Stimulated activated CD8-positive, alpha-beta memory T cell treated with anti-CD3 and anti-CD28 coated beads, Interleukin-12 subunit alpha, Interleukin-12 subunit beta, amount 100 ng/mL, for 4 hours (primary cell): ENCODE data around the gene CCDC28B.
A peak's percentile ranks its signal among the peaks of the same experiment; 100 is the strongest.

ENCODE experiments used
- DNase-seq: peaks from one replicate; pipeline ENCODE4 v3.0.0-alpha.2; 2020; ENCODE audit warnings: low read depth

CCDC28B gene

DNA sequence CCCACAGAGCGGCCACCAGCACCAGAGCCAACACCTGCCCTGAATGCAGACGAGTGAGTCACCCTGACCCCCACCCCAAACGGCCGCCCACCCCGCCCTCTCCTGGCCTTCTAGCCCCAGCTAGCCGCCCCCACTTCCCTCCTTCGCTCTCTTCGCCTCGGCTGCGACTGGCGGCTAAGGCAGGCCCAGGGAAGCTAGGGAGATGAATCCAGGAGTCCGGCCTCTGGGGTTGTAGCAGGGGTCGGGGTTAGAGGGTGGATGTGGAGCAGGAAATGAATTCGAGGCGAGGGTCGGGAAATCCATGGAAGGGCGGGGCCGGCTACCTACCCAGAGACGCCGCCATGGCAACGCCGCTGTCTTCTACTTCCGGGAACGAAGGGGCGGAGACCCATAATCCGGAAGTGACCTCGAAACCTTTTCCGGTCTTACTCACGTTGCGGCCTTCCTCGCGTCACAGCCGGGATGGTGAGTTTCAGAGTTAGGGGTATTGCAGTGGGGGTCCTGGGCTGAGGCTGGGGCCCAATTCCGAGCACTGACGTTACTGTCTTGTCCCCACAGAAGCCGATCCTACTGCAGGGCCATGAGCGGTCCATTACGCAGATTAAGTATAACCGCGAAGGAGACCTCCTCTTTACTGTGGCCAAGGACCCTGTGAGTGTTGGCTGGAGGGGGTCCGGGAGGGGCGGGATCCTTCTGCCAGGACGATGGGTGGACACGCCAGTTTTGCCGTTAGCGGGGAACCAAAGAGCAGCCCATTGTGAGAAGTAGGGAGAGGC lies 21.8 kb downstream of the CCDC28B start, which contains the start of the genes EIF3I and TMEM234:
Gene EIF3I (plus strand): TSS at position 428 of the 776 bp plus-strand sequence. CDS start 35 bp downstream, at position 463.
Gene TMEM234 (minus strand): TSS at position 374 of the 776 bp plus-strand sequence. CDS start 31 bp downstream, at position 343.
- peak; percentile 87 for DNase-seq

DNA sequence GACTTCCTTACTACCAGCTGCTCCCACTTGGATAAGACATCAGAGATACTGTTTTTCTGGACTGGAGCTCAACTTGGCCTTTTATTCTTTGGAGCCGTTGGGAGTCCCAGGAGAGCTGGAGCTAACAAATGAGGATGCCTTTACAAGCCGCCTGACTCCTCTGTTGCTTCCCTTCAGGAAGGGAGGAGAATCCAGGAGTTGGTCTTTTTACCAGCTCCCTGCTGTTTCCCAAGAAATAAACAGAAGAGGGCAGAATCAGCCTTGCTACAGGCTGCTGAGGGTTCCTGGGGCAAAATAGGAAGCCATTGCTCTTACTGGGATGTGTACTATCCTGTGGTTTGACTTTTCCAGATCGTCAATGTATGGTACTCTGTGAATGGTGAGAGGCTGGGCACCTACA lies 23.3 kb downstream of the CCDC28B start:
- no peak for DNase-seq

DNA sequence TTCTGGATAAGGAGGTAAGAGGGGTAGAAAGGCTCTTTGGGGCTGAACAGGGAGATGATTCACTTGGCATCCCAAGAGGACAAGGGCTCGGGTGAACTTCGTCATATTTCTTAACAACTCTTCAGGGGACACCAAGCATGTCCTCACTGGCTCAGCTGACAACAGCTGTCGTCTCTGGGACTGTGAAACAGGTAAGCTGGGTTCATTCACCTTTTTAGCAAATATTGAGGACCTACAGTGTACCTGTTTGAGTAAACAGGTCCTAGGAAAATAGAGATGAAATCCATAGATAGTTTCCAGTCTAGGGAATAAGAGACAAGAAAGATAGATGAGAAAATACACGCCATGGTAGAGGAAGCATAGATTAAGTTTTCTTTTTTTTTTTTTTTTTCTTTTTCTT lies 23.9 kb downstream of the CCDC28B start:
- no peak for DNase-seq

DNA sequence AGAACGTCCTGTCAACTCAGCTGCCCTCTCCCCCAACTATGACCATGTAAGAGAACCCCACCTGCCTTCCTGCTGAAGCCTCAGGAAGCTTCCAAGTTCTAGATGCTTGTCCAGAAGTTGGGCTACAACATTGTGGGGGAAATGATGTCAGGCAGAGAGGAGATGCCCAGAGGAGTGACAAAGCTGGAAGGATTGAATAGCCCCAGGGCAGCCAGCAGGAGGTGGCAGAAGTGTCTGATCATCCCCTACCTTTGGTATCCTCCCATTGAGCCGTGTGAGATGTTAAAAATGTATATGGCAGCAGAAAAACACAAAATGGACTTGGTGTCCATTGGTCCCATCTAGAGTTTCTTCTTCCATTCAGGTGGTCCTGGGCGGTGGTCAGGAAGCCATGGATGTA lies 28.4 kb downstream of the CCDC28B start:
- DNase-seq: no peak

DNA sequence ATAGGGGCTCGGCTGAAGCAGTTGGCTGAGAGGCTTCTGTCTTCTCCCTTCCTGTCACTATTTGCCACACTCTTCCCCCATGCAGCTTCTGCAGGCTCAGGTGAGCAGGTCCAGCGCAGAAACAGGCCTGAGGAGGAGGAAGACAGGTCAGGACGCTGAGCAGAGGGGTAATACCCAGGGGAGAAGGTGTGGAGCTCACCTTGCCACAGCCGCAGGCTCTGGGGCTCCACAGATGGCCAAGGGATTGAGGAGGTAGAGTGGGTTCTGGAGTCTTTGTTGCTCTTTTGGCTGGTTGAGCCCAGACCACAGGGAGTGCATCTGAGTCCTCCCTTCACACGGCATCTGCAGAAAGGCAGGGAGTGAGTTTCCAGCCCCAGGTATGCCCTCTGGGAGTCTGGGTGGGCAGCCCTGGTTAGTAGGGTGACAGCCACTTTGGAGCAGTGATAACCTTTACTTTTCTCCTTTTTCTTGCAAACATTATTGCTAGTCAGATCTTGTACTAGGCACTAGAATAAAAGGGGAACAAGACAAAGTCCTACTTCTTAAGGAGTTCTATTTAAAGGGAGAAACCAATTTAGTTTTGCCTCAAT lies 31.5 kb downstream of the CCDC28B start:
- no peak for DNase-seq

DNA sequence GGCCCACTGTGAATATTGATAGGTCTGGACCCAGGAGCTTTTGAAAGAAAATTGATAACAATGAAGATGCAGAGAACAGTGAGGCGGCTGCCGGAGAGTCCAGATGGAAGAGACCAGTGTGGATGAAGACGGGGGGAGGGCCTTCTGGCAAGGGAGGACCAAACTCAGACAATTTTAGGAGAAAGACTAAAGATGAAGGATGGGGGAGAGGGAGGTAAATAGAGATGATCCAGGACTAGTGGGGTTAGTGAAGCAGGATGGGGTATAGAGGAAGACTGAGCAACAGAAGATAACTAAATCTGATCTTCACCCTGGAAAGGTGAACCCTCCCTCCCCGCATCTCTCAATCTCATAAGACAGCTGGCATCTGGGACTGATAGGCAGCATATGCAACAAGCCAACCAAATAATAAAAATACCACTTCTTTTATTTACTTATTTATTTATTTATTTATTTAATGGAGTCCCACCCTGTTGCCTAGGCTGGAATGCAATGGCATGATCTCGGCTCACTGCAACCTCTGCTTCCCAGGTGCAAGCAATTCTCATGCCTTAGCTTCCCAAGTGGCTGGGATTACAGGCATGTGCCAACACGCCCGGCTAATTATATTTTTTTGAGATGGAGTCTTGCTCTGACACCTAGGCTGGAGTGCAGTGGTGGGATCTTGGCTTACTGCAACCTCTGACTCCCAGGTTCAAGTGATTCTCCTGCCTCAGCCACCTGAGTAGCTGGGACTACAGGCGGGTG lies 32.3 kb downstream of the CCDC28B start:
- DNase-seq: no peak

DNA sequence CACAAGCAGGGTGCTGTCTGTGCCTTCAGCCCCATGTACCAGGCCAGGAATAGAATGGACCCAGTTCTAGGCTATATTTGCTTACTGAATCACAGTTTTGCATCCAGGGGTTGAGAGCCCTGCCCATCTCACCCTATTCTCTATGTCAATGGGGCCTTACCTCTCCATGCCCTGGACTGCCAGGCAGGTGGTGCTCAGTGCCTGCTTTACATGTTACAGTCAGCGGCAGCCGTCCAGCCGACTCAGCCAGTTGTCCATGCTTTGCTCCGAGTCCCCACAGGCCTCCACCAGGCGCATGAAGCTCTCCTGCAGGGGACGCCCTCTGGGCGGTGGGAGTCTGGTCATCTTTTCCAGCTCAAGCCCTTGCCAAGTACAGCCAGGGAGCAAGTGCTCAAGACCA lies 34.4 kb downstream of the CCDC28B start:
- DNase-seq: no peak

DNA sequence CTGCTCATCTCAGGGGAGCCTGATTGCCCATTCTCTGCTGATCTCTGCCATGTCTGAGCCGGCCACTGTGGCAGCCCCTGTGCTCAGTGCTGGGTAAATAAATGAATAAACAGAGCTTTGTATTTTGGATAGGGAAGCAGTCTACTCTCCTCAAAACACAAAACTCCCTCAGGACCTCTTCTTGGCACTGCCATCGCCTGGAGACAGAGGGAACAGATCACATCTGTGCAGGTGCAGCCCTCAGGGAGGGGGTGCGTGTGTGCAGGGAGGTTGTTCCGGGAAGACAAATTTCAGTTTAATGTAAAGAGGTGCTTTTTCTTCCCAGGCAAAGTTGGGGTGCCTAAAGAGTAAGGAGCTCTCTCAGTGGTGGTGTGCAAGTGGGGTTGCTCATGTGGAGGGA lies 38.9 kb downstream of the CCDC28B start:
- no peak for DNase-seq

DNA sequence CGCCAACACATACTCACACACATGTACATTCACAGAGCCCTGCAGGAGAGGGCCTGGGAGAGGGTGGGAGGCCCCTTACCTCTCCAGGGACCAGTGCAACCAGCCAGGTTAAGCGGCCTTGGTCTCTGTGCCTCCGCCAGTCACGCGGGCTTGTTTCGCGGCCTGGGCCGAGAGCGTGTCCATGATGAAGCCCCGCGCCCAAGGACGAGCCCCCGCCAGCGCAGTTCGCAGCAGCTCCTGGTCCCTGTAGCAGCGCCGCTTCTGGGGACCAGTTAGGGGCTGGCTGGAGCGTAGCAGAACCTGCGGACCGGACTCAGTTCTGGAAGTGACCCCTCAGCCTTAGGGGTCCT lies 39.4 kb downstream of the CCDC28B start:
- DNase-seq: no peak

DNA sequence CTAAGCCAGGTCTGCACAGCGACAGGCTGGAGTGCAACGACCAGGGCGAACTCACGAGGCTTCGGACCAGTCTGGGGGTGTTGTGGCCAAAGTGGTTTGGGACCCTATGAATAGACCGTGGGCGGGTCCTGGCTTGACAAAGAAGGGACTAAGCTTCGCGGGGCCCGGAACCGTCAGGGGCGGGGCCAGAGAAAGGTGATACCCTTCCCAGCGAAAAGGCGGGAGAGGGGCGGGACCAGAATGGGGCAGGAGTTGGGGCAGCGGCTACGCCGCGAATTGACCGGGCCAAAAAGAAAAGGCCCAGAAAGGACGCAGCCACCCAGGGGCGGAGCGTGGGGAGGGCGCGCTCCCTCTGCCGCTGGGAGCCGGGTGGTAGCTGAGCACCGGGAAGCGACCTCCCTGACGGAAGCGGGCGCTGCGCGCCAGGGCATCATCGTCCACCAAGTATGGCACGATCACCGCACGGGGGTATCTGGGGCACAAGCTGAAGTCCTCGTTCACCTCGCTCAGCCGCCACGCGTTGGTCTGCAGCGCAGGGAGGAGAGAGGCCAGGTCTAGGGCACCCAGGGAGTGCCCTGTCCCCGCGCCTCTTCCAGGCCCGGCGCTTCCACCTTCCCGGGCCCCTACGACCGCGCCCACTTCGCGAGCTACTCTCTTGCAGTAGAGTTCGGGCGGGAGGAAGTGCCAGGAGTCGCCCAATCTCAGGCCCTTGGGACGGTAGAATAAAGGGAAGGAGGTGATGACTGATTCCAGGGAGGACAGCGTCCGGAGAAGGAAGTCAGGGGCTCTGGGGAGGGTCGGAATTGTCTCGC lies 40.0 kb downstream of the CCDC28B start:
- peak; percentile 30 for DNase-seq

DNA sequence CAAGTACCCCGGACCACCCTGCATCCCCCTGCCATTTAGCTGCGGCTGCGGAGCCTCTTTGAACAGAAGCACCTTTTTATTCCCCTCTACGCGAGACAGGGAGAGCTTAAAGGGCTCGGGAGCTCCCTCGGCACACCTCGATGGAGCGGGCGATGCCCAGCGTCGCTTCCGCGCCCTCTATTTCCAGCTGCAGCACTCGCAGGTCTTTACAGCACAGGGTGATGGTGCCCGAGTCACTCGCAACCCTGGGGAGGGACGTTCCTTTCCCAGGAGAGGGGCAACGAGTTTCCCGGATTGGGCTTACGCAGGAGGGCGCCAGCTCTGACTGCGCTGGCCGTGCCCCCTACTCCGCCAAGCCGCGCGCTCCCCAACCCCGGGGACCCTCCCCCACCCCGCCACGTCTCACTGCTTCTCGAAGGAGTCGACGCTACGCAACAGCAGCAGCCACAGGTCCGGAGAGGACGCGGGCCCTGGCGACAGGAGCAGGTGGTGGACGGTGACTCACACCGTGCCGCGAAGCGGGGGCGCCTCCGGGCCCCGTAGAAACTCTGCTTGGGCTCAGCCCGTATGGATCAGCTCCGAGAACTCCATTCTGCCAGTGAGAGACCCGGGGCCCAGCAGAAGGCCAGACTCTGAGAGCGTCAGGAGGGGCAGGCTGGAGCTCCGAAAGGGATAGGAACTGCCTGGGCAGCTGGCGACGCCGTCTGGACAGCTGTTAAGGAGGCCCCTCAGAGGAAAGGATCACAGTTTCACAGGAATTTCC lies 40.8 kb downstream of the CCDC28B start:
- peak; percentile 10 for DNase-seq

DNA sequence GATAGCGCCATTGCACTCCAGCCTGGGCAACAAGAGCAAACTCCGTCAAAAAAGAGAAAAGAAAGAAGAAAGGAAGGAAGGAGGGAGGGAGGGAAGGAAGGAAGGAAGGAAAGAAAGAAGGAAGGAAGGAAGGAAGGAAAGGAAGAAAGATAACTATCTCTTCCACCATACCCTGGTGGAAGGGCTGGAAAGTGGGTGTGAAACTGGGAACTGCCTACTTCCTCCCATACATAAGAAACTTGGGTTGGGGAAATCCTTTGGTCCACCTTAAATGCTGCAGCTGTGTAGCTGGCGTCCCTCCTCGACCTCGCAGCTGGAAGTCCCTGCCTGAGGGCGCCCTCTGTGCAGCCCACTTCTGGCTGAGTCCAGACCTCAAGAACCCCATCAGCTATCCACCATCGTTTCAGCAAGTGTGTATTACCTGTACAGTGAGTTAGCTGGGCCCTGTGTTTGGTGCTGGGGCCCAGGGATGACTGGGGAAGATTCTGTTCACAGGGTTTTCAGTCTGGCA lies 42.0 kb downstream of the CCDC28B start:
- no peak for DNase-seq

DNA sequence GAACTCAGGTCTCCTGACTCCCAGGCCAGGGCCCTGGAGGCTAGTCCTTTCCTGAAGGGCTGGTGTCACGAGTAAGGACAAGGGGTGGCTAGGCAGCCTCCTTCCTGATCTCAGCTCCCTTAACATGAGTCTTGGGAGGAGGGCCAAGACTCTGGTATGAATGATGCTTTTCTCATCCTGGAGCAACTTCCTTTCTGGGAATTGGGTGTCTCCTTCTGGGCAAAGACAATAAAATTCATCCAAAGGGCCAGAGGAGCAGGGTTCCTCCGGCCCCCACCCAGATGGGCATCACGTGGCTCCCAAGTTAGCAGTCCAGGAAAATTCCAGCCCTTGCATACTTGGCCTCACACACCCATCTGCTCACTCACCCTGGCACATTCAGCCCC lies 46.5 kb downstream of the CCDC28B start, which contains the start of gene FAM167B:
Gene FAM167B (plus strand): TSS at position 335 of the 386 bp plus-strand sequence. CDS start 200 bp downstream, outside the sequence.
- no peak for DNase-seq

DNA sequence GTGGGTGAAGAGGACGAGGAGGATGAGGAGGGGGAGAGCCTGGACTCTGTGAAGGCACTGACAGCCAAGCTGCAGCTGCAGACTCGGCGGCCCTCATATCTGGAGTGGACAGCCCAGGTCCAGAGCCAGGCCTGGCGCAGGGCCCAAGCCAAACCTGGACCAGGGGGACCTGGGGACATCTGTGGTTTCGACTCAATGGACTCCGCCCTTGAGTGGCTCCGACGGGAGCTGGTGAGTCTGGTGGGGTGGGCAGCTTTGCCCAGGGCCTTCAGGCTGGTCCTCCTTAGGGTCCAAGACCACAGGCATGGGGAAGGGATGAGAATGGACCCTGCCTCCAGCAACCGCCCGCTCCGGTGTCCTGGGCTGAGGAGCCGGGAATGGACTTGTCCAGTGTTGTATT lies 47.1 kb downstream of the CCDC28B start:
- no peak for DNase-seq

DNA sequence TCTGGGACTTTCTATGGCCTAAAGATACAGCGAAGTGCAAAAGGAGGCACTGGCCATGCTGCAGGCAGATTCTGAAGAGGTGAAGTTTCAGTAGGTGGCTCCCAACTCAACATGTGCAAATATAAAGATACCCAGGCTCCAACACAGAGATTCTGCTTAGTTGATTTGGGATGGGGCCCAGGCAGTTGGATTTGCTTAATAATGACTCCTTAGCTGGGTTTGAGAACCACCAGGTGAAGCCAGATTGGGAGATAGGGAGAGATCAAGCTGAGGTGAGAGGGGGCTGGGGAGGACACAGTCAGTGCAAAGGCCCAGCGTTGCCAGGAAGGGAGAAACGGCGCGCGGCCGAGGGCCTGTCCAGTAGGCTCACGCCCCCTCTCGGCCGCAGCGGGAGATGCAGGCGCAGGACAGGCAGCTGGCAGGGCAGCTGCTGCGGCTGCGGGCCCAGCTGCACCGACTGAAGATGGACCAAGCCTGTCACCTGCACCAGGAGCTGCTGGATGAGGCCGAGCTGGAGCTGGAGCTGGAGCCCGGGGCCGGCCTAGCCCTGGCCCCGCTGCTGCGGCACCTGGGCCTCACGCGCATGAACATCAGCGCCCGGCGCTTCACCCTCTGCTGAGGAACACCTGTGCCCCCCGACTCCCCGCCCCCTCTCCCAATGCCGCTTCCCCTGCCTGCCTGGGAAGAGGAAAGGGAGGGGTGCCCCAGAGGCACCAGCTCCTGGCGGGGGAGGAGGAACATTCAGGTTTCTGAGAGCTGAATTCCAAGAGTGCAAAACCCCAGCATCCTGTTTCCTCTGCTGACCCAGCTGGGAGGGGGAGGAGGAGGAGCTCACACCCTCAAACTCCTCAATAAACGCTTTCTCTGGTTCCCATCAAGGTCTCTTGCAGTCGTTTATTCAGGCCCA lies 47.8 kb downstream of the CCDC28B start:
- peak; percentile 58 for DNase-seq

DNA sequence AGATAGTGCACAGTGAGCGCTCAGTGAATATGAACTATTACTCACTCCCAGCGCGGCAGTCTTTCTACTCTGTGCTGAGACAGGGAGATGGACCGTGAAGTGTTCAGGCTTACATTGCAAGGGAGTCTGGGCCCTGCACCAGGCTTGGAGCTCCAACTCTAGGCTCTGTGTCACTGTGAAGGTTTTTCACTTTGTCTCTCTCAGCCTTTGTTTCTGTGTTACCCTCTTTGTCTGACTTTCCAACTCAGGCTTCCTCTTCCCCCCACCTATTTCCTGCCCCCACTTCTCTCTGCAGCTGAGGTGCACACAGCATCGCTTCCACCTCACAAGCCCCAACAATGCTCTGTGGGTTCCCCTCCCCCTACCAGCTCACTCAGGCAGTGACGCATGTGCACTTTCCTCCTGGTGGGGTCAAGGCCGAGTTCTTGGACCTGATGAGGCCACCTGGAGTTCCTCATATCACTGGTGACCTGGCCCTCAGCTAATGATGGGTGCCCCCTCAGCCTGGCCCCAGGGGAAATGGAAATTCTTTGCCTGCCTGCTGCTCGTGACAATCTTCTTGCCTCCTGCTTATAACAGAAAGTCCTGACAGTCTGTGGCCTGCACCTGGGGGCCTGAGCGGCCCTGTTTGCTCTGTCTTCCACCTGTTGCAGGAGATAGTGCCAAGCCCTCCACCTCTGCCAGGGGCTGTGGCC lies 49.6 kb downstream of the CCDC28B start:
- DNase-seq: peak; percentile 68

DNA sequence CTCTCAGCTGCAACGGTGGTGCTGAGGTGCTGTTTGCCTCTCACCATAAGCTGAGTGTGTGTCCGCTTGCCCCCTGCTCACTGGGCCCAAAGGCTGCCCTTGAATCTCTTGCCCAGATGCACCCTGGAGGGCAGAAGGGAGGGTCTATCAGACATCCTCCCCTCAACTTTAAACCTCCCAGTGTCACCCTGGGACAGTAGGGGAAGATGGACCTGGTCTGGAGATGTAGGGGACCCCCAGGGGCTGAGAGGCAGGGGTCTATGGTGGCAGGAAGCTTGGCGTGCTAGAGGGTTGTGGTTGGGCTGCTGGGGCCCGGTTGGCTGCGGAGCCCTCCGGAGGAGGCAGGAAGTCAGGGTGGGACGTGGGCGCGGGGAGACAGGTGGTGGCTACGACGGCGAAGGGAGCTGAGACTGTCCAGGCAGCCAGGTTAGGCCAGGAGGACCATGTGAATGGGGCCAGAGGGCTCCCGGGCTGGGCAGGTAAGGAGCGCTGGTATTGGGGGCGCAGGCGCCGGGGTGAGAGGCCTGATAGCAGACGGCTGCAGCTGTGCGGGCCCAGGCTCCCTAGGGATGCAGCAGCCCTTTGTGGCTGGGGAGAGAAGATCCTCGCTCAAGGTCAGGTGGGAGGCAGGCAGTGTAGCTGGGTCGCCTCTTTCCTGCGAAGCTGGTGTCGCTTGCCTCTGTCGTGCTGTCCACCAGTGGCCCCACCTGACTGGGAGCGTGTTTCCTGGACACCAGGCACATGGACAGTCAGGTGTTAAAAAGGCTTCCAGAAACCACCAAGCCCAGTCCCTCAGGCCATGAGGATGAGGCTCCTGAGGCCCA lies 50.7 kb downstream of the CCDC28B start, which contains the start of gene LCK:
Gene LCK (plus strand): TSS at position 373 of the 824 bp plus-strand sequence. CDS start 23,065 bp downstream, outside the sequence.
- peak; percentile 52 for DNase-seq
